ENCODE measurements around the gene TTC21A.

DNA sequence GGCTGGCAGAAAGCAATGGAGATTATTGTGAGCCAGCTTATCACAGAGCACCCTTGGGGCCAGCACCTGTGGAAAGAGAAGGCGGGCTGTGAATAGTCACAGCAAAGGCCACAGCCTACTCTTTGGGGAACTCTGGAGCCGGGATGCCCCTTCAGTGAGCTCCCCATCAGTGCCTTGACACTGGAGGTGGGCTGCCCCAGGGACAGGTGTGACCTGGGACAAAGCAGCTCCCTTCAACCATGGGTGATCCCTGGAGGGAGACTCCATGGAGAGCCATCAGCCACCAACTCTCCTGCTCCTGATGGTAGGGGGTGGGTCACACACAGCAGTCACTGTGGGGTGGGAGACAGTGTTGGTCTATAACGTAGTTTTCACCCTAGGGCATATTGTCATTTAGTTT, 5.8 kb downstream of the TTC21A start:
- TF ChIP-seq, protein P1, sequence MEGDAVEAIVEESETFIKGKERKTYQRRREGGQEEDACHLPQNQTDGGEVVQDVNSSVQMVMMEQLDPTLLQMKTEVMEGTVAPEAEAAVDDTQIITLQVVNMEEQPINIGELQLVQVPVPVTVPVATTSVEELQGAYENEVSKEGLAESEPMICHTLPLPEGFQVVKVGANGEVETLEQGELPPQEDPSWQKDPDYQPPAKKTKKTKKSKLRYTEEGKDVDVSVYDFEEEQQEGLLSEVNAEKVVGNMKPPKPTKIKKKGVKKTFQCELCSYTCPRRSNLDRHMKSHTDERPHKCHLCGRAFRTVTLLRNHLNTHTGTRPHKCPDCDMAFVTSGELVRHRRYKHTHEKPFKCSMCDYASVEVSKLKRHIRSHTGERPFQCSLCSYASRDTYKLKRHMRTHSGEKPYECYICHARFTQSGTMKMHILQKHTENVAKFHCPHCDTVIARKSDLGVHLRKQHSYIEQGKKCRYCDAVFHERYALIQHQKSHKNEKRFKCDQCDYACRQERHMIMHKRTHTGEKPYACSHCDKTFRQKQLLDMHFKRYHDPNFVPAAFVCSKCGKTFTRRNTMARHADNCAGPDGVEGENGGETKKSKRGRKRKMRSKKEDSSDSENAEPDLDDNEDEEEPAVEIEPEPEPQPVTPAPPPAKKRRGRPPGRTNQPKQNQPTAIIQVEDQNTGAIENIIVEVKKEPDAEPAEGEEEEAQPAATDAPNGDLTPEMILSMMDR (IDR thresholded peaks at IDR 0.05) = no peak
- no peak for TF ChIP-seq POLR2A (IDR thresholded peaks at IDR 0.05)
